ENCODE results near the gene CCDC15. TPM values are rescaled to one million over a fixed set of nuclear protein-coding genes. Genes with fewer than 3 reads are reported as not detected.
"Not testable (repeated sequence)": the region's sequence is repeated elsewhere in the genome, so short reads cannot be mapped to it uniquely, and the experiment has no call there.

Gene CCDC15
- total RNA-seq, 2 donors from 2014 or later = 2.7 to 6.8 TPM

GRCh38 chr11:124987096-124987495, 33.1 kb downstream of the CCDC15 start:
- H3K4me1 Mint-ChIP-seq (ENCODE audit: low read depth in 2 of 2) = no peaks in the 10 kb centered on the region
- H3K27ac Mint-ChIP-seq = no peak overlapping the region
- no peak overlapping the region for H3K4me3 Mint-ChIP-seq
- peaks cover 26% of the 10 kb centered on the region for H3K36me3 Mint-ChIP-seq
- ATAC-seq = no peak
- no peak for DNase-seq (ENCODE audit: low spot score)
- H3K9me3 Mint-ChIP-seq = no peaks in the 10 kb centered on the region
- no peaks in the 10 kb centered on the region for H3K27me3 Mint-ChIP-seq

DNA sequence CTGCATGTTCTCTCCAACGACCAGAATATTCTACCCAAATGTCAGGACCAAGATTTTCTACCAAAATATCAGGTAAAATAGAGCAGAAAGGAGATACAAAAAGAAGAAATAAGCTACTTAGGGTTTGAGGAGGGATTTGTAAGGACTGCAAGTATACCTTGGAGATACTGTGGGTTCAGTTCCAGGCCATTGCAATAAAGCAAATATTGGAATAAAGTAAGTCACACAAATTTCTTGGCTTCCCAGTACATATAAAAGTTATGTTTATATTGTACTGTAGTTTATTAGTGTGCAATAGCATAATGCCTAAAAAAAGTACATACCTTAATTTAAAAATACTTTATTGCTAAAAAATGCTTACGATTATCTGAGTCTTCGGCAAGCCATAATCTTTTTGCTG, 34.1 kb downstream of the CCDC15 start:
- H3K27me3 Mint-ChIP-seq = no peaks in the 10 kb centered on the region
- H3K27ac Mint-ChIP-seq = no peak overlapping the region
- H3K4me3 Mint-ChIP-seq = no peak overlapping the region
- no peaks in the 10 kb centered on the region for H3K4me1 Mint-ChIP-seq (ENCODE audit: low read depth in 2 of 2)
- no peaks in the 10 kb centered on the region for H3K9me3 Mint-ChIP-seq
- DNase-seq (ENCODE audit: low spot score) = no peak
- no peak for ATAC-seq
- H3K36me3 Mint-ChIP-seq = peaks cover 18% of the 10 kb centered on the region

DNA sequence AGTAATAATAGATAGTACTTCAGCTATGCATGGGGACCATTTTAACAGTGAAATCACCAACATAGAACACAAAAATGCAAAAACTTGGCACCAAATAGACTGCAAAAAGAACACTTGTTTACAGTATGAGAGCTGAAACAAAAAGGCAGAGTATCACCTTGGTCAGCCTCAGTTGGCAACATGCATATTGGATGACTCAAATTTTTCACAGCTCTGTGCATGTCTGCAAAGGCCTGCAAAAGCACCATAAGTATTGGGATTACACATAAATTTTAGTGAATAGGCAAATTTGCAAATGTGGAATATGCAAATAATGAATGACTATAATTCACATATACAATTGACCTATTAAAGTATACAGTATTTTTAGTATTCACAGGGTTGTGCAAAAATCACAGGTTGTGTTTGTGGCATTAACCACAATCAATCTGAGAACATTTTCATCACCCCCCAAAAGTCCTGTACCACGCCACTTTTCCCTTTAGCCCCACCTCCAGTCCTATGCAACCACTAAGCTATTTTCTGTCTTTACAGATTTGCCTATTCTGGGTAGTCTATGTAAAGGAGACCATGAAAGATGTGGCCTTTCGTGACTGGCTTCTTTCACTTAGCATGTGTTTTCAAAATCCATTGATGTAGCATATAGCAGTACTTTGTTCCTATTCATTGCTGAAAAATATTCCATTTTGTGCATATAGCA, 47.2 kb downstream of the CCDC15 start:
- peak; percentile 90 to 92 for ATAC-seq
- Mint-ChIP-seq H3K36me3 (peaks cover 22% of the 10 kb centered on the region), H3K9me3 (no peaks in the 10 kb centered on the region), H3K4me3 (no peak overlapping the region), H3K27ac (no peak overlapping the region), H3K27me3 (no peaks in the 10 kb centered on the region), H3K4me1 (ENCODE audit: low read depth in 2 of 2) (peaks cover 9 to 10% of the 10 kb centered on the region in 2 donors)
- no peak for DNase-seq (ENCODE audit: low spot score)

- no peak for ATAC-seq
- peaks cover 9 to 10% of the 10 kb centered on the region in 2 donors for H3K4me1 Mint-ChIP-seq (ENCODE audit: low read depth in 2 of 2)
- no peaks in the 10 kb centered on the region for H3K27me3 Mint-ChIP-seq
- no peak for DNase-seq (ENCODE audit: low spot score)
- peaks cover 27% of the 10 kb centered on the region for H3K36me3 Mint-ChIP-seq
- H3K27ac Mint-ChIP-seq = no peak overlapping the region
- no peak overlapping the region for H3K4me3 Mint-ChIP-seq
- H3K9me3 Mint-ChIP-seq = no peaks in the 10 kb centered on the region
These were observed 47.8 kb downstream of the CCDC15 start for GRCh38 chr11:125001849-125002248.

DNA sequence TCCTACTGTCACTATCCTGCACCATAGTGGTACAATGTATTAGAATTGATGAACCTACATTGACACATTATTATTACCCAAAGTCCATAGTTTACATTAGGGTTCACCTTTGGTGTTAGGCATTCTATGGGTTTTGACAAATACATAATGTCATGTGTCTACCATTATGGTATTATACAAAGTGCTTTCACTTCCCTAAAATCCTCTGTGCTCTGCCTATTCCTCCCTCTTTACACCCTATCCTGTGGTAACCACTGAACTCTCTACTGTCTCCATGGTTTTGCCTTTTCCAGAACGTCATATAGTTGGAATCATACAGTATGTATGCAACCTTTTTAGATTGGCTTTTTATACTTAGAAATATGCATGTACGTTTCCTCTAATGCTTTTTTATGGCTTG, 51.5 kb downstream of the CCDC15 start:
- no peaks in the 10 kb centered on the region for H3K9me3 Mint-ChIP-seq
- no peaks in the 10 kb centered on the region for H3K27me3 Mint-ChIP-seq
- H3K4me1 Mint-ChIP-seq (ENCODE audit: low read depth in 2 of 2) = peaks cover 9 to 10% of the 10 kb centered on the region in 2 donors
- no peak overlapping the region for H3K27ac Mint-ChIP-seq
- H3K4me3 Mint-ChIP-seq = no peak overlapping the region
- ATAC-seq (no peak), DNase-seq (ENCODE audit: low spot score) (no peak)
- peaks cover 34% of the 10 kb centered on the region for H3K36me3 Mint-ChIP-seq

- no peaks in the 10 kb centered on the region for H3K36me3 Mint-ChIP-seq
- H3K4me3 Mint-ChIP-seq = no peak overlapping the region
- no peaks in the 10 kb centered on the region for H3K27me3 Mint-ChIP-seq
- ATAC-seq = no peak
- no peak for DNase-seq (ENCODE audit: low spot score)
- H3K27ac Mint-ChIP-seq = no peak overlapping the region
- H3K9me3 Mint-ChIP-seq = no peaks in the 10 kb centered on the region
- H3K4me1 Mint-ChIP-seq (ENCODE audit: low read depth in 2 of 2) = no peaks in the 10 kb centered on the region
These were observed 62.4 kb downstream of the CCDC15 start for GRCh38 chr11:125016413-125016812.

DNA sequence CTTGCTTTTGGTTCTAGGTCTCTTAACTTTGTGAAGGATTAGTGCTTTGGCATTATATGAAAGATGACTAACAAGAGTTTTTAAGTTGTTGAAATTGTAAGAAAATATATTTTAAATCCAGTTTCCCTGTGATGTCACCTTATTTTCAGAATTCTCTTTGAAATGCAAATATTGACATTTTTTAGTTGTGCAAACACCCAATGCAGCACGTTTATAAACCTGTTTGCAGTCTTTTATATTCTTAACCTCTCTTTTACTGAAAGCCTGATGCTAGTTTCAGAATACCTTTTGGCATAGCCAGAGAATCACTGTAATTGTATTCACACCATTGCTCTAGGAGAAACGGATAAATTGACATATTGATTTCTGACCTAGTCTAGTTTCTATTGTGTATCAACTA, 66.3 kb downstream of the CCDC15 start:
- no peak overlapping the region for H3K27ac Mint-ChIP-seq
- H3K9me3 Mint-ChIP-seq = no peaks in the 10 kb centered on the region
- no peaks in the 10 kb centered on the region for H3K4me1 Mint-ChIP-seq (ENCODE audit: low read depth in 2 of 2)
- no peaks in the 10 kb centered on the region for H3K27me3 Mint-ChIP-seq
- DNase-seq (ENCODE audit: low spot score) = no peak
- no peak for ATAC-seq
- H3K36me3 Mint-ChIP-seq = no peaks in the 10 kb centered on the region
- H3K4me3 Mint-ChIP-seq = no peak overlapping the region

GRCh38 chr11:125022551-125022950, 68.5 kb downstream of the CCDC15 start:
- Mint-ChIP-seq H3K4me3 (no peak overlapping the region), H3K27ac (no peak overlapping the region), H3K4me1 (ENCODE audit: low read depth in 2 of 2) (no peaks in the 10 kb centered on the region), H3K36me3 (no peaks in the 10 kb centered on the region), H3K27me3 (no peaks in the 10 kb centered on the region), H3K9me3 (no peaks in the 10 kb centered on the region)
- ATAC-seq = no peak
- no peak for DNase-seq (ENCODE audit: low spot score)

- Mint-ChIP-seq H3K4me1 (ENCODE audit: low read depth in 2 of 2) (no peaks in the 10 kb centered on the region), H3K4me3 (no peak overlapping the region), H3K27ac (no peak overlapping the region), H3K9me3 (no peaks in the 10 kb centered on the region), H3K27me3 (no peaks in the 10 kb centered on the region), H3K36me3 (peaks cover 7% of the 10 kb centered on the region)
- ATAC-seq (no peak), DNase-seq (ENCODE audit: low spot score) (no peak)
These were observed 72.0 kb downstream of the CCDC15 start for GRCh38 chr11:125025968-125026367.

DNA sequence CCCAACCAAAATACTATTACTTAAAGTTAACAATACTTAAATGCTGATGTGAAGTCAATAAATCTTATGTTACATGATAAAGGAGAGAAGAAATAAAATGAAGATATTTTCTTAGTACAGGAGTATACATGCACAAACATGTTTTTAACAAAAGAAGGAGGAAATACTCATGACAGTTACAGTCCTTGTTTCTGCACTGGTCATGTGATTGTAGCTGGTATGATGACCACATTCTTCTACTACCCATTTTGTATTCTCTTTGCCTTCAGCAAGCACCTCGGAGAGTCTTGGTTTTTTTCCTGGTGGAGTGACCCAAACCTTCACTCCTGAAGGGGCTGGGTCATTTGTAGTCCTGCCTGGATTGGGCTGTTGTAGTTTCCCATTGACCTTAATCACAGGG, 75.4 kb downstream of the CCDC15 start:
- not testable (repeated sequence) for ATAC-seq; H3K4me1 Mint-ChIP-seq (ENCODE audit: low read depth in 2 of 2); H3K27me3 Mint-ChIP-seq; H3K27ac Mint-ChIP-seq; H3K4me3 Mint-ChIP-seq; H3K9me3 Mint-ChIP-seq; DNase-seq (ENCODE audit: low spot score)
- H3K36me3 Mint-ChIP-seq = peaks cover 16% of the 10 kb centered on the region

- Mint-ChIP-seq H3K36me3 (peaks cover 37% of the 10 kb centered on the region), H3K4me3 (no peak overlapping the region), H3K27ac (no peak overlapping the region), H3K4me1 (ENCODE audit: low read depth in 2 of 2) (peaks cover 0 to 11% of the 10 kb centered on the region in 2 donors), H3K27me3 (no peaks in the 10 kb centered on the region), H3K9me3 (peaks cover 8% of the 10 kb centered on the region)
- ATAC-seq = peak in 1 of 2 donors; percentile 90
- no peak for DNase-seq (ENCODE audit: low spot score)
These were observed 82.9 kb downstream of the CCDC15 start for GRCh38 chr11:125036933-125037332.

DNA sequence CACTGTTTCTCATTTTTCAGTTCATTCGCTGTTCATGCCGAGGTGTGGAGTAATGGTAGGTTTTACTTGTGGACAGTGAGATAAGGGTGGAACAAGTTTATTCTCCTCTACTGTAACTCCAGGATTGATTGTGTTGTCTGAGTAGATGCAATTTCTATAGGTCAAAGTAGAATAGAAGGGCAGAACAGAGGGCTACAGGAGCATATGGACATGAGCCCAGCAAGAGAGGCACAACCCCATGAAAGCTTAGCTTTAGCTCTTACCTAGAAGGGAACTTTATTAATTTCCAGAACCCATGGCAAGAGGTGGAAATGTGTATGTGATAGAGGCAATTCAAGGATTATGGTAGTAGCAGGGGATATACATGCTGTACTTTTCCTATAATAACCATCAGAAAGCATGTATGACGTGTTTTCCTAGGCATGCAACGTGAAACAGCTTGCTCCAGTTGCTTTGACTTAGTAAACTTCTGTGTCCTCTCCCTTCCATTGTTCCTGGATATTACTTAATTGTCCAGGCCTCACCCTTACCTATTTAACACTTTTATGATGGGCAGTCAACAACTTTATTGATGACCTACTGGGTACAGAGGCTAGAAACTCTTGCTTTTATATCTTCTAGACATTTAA, 95.3 kb downstream of the CCDC15 start:
- no peaks in the 10 kb centered on the region for H3K36me3 Mint-ChIP-seq

DNA sequence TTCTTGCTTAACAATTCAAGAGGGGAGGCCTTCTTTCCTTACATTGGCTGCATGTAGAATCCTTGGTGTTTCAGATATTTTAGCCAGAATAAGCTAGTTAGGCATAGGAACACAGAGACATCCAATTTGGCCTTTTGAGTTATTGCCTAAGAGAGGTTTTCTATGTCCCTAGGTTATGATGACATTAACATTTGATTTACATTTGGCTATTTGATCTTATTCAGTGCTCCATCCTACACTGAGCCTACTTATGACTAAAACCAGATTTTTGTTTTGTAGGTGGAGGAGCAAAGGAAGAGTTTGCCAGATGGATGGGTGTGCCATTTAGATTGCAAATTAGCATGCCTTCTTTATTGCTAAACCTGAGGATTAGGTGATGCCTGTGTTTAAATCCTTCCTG, 98.0 kb downstream of the CCDC15 start:
- Mint-ChIP-seq H3K4me1 (ENCODE audit: low read depth in 2 of 2) (peaks cover 0 to 4% of the 10 kb centered on the region in 2 donors), H3K4me3 (no peak overlapping the region), H3K9me3 (no peaks in the 10 kb centered on the region), H3K27ac (no peak overlapping the region), H3K36me3 (no peaks in the 10 kb centered on the region), H3K27me3 (no peaks in the 10 kb centered on the region)
- no peak for ATAC-seq
- DNase-seq (ENCODE audit: low spot score) = no peak

More for the DNA sequence above, 95.3 kb downstream of the CCDC15 start:
- ATAC-seq (no peak), DNase-seq (ENCODE audit: low spot score) (no peak)
- Mint-ChIP-seq H3K27me3 (no peaks in the 10 kb centered on the region), H3K27ac (no peak overlapping the region), H3K9me3 (no peaks in the 10 kb centered on the region), H3K4me1 (ENCODE audit: low read depth in 2 of 2) (peaks cover 0 to 4% of the 10 kb centered on the region in 2 donors), H3K4me3 (no peak overlapping the region)

DNA sequence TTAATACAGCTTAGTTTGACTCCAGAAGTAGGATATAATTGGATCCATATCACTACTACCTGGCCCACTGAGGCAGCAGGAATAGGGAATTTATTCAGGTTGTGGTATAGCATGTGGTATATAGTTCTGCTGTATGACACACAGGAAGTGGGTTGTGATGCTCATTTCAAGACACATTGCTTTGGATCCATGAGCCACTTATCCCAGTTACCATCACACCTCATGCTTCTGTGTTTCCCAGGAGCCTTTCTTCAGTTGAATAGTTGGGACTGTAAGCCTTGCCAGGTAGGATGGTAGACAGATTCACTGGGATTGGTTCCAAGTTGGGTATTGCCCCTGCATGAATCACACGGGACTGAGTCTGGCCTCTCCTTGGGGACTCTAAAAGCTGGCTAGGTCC, 99.2 kb downstream of the CCDC15 start:
- Mint-ChIP-seq H3K27ac (no peak overlapping the region), H3K4me3 (no peak overlapping the region), H3K4me1 (ENCODE audit: low read depth in 2 of 2) (peaks cover 0 to 4% of the 10 kb centered on the region in 2 donors), H3K36me3 (no peaks in the 10 kb centered on the region), H3K9me3 (no peaks in the 10 kb centered on the region), H3K27me3 (no peaks in the 10 kb centered on the region)
- ATAC-seq (peak in 1 of 2 donors; percentile 56), DNase-seq (ENCODE audit: low spot score) (no peak)

All from natural killer cell treated with Interleukin-12 subunit alpha and Interleukin-12 subunit beta and Interleukin-15 and Interleukin-18, amount 100 ng/mL, for 72 hours (primary cell).